Measurements from ENCODE around the gene FRRS1L. TPM values are rescaled to one million over a fixed set of nuclear protein-coding genes. Genes with fewer than 3 reads are reported as not detected.

FRRS1L gene
- total RNA-seq, 1 experiment from 2014 or later = 1.0 TPM

- ChIA-PET POLR2A (no interaction called here), CTCF (interaction anchor here (5.8 kb wide), 1 partner anchor 15 kb away, joined by 37 read pairs; no protein-coding TSS in a partner anchor)
- Mint-ChIP-seq H3K4me3 (no peak overlapping the region), H3K36me3 (peaks cover 7% of the 10 kb centered on the region; the same call in 1 of the 2 replicates), H3K9me3 (peaks cover 11% of the 10 kb centered on the region), H3K27me3 (ENCODE audit: low read depth) (peaks cover 48% of the 10 kb centered on the region), H3K27ac (no peak overlapping the region), H3K4me1 (peaks cover 9% of the 10 kb centered on the region)
- TF ChIP-seq GABPB1 (CRISPR knock-in tag; IDR thresholded peaks at IDR 0.05) (peak; percentile 91), ZNF121 (CRISPR knock-in tag; IDR thresholded peaks at IDR 0.05) (no peak)
- ATAC-seq = no peak
- no peak for DNase-seq (ENCODE audit: low spot score)
These were observed 1.1 kb upstream of the FRRS1L start for GRCh38 chr9:109168170-109168569.

GRCh38 chr9:109167716-109168115 lies 667 bp upstream of the FRRS1L start:
- H3K9me3 Mint-ChIP-seq = peaks cover 11% of the 10 kb centered on the region
- peaks cover 9% of the 10 kb centered on the region for H3K4me1 Mint-ChIP-seq
- ATAC-seq (peak; percentile 15), DNase-seq (ENCODE audit: low spot score) (no peak)
- H3K27me3 Mint-ChIP-seq (ENCODE audit: low read depth) = peaks cover 48% of the 10 kb centered on the region
- H3K4me3 Mint-ChIP-seq = peak overlapping the region; percentile 82
- ChIA-PET CTCF (interaction anchor here (0.6 to 5.8 kb wide), 3 partner anchors 15 to 90 kb away, joined by 3 to 37 read pairs (median 3); no protein-coding TSS in a partner anchor), POLR2A (interaction anchor here (2.3 kb wide), 1 partner anchor 16 kb away, joined by 9 read pairs; no protein-coding TSS in a partner anchor)
- H3K36me3 Mint-ChIP-seq = peaks cover 7% of the 10 kb centered on the region; the same call in 1 of the 2 replicates
- no peak for TF ChIP-seq ZNF423 (CRISPR knock-in tag; IDR thresholded peaks at IDR 0.05)
- TF ChIP-seq CBFB (CRISPR knock-in tag; IDR thresholded peaks at IDR 0.05; ENCODE audit: low read depth) = no peak
- TF ChIP-seq TCF7 (CRISPR knock-in tag; IDR thresholded peaks at IDR 0.05; ENCODE audit: low read depth) = no peak
- TF ChIP-seq MLX (CRISPR knock-in tag; IDR thresholded peaks at IDR 0.05) = no peak
- no peak for TF ChIP-seq E2F4 (CRISPR knock-in tag; IDR thresholded peaks at IDR 0.05; ENCODE audit: borderline replicate concordance, low read depth)
- no peak for TF ChIP-seq OVOL2 (CRISPR knock-in tag; IDR thresholded peaks at IDR 0.05; ENCODE audit: borderline replicate concordance)
- TF ChIP-seq ZNF281 (CRISPR knock-in tag; IDR thresholded peaks at IDR 0.05) = no peak
- no peak for TF ChIP-seq FOXP4 (CRISPR knock-in tag; IDR thresholded peaks at IDR 0.05)
- no peak for TF ChIP-seq NFE2L1 (CRISPR knock-in tag; IDR thresholded peaks at IDR 0.05)
- no peak for TF ChIP-seq FOXP1 (CRISPR knock-in tag; IDR thresholded peaks at IDR 0.05; ENCODE audit: borderline replicate concordance)
- TF ChIP-seq SOX15 (CRISPR knock-in tag; IDR thresholded peaks at IDR 0.05) = no peak
- no peak for TF ChIP-seq ZBTB43 (CRISPR knock-in tag; IDR thresholded peaks at IDR 0.05)
- no peak for TF ChIP-seq NFYB (CRISPR knock-in tag; conservative IDR thresholded peaks at IDR 0.05; ENCODE audit: low read depth)
- TF ChIP-seq ZNF317 (CRISPR knock-in tag; IDR thresholded peaks at IDR 0.05; ENCODE audit: borderline replicate concordance, low read depth) = no peak
- no peak for TF ChIP-seq PRRX2 (CRISPR knock-in tag; IDR thresholded peaks at IDR 0.05)
- TF ChIP-seq FOXK1 (CRISPR knock-in tag; IDR thresholded peaks at IDR 0.05) = no peak
- TF ChIP-seq GABPB1 (CRISPR knock-in tag; IDR thresholded peaks at IDR 0.05) = no peak
- TF ChIP-seq PRDM15 (CRISPR knock-in tag; IDR thresholded peaks at IDR 0.05) = no peak
- no peak for TF ChIP-seq NR1H2 (CRISPR knock-in tag; IDR thresholded peaks at IDR 0.05)
- H3K27ac Mint-ChIP-seq = no peak overlapping the region
